PFSK-1 (cell line): ENCODE results near the gene FGFR2.

Experiments
- FOXP2 ChIP-seq: optimal IDR thresholded peaks from 2 replicates; pipeline ENCODE3; 2011; ENCODE audit warnings: borderline replicate concordance, control low read depth, inconsistent platforms; ENCODE audit not compliant: insufficient read depth; ENCODE audit errors: extremely low read length, extremely low read depth
- POLR2AphosphoS5 ChIP-seq: IDR thresholded peaks from 2 replicates; pipeline ENCODE4 v1.6.1; 2012; ENCODE audit warnings: low read depth, mild to moderate bottlenecking, control low read depth, low read length, moderate library complexity

- no peak for TF ChIP-seq POLR2AphosphoS5
- TF ChIP-seq FOXP2, result no peak
Observed at GRCh38 chr10:121613456-121613855, 15.2 kb upstream of the FGFR2 start.
